ENCODE results near the gene B3GNT2.

- TF ChIP-seq CTCF (IDR thresholded peaks at IDR 0.05 in 8 of 11, conservative IDR thresholded peaks at IDR 0.05 in 3 of 11) (peak in 1 of 11 experiments; percentile 15), POLR2A (IDR thresholded peaks at IDR 0.05) (no peak), POLR2AphosphoS5 (IDR thresholded peaks at IDR 0.05) (peak in 1 of 3 donors; percentile 28)
Observed at GRCh38 chr2:62196278-62196901, 475 bp downstream of the B3GNT2 start.

All from spleen (tissue), 7 donors.